T-helper 1 cell treated with Interleukin-12 subunit alpha and Interleukin-12 subunit beta and Interleukin-4 antibody, amounts not matched to agents 30 ng/mL and 1 ng/mL, for 36 hours (primary cell): ENCODE results near the gene BCOR. TPM values are rescaled to one million over a fixed set of nuclear protein-coding genes. Genes with fewer than 3 reads are reported as not detected.

Experiments
- intact Hi-C: fragments of 100-400 bp; cut with micrococcal nuclease; formaldehyde crosslinking; loops from one replicate; pipeline ENCODE4 v1.15.1; 2024
- total RNA-seq: library from RNA; stranded (reverse); gene quantifications from 2 replicates; pipeline ENCODE4 v1.2.3, GENCODE V29; 2022

BCOR gene
- total RNA-seq, 1 donor from 2014 or later: 57.3 TPM

DNA sequence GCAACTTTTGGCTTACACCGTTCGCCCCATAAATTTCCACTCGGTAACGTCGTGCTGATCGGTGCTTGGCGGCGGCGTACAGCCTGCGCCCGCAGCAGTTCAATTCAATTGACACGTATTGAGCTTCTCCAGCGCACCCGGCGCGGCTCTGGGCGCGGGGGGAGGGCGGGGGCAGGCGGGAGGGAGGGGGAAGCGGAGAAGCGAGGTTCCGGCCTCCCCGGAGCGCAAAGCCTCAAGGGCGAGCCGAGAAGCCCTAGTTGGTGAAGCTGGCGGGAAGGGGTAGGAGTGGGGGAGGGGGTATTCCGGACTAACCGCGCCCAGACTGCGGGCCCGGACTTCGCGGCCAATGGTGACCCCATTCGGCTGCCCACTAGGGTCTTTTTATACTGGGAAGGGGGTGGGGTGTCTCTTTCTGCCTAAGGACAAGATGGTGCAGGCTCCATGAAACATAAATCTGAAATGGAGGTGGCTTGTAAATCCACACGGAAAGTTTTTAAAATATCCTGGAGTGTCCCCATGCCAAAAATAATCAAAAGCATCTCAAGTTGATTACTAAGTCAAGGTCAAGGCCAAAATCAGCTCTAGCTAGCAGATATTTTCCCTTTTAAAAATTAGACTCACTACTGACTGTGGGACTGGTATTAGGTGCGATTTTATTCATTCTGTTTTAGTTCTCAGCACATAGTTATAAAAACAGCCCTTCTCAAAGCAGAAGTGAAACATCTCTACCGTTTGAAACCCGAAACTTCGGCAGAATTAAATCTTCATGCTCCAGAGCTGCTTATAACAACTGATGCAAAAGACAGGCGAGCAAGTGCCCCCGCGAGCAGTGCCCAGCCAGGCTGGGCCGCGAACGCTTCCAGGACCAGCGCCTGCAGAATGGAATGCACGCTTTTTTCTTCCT is 1.5 kb upstream of the BCOR start:
- intact Hi-C loops: loop anchor here (2.0 to 10.0 kb wide), 8 partner anchors 75 to 1297 kb away; partner anchors contain the start of genes MID1IP1 and USP9X

DNA sequence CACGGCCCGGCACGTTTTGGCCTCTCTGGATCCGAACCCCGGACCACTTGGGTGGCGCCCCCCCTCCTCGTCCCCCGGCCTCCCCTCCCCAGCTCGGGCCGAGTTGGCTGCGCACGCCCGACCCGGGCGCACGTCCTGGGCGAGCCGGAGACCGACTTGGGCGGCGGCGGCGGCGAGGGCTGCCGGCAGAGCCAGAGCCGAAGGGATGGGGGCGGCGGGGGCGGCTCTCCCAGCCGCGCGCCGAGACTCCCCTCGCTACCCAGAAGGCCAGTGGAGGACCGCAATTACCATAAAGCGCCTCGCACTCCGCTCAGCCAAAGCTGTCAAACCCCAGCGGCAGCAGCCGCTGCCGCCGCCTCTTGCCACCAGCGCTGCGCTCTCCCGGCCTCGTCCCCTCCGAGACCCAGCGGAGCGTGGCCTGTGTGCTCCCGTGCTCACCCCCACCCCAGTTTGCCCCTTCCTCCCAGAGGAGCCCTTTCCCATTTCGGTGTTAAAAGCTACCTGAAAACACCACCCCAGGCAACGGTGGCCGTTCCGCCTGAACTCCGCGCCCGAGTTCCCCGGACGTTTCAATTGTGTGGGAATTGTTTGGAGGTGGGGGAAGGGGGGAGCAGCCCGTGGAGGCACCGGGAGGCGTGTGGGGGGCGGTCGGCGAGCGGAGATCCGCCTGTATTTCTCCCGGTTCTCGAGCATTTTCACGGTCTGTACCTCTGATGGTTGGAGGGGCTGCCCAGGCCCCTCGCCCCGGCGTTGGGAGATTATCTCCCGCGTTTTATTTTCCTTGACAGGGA is 701 bp upstream of the BCOR start:
- intact Hi-C loops: loop anchor here (2.0 to 10.0 kb wide), 8 partner anchors 76 to 1296 kb away; partner anchors contain the start of genes MID1IP1 and USP9X

DNA sequence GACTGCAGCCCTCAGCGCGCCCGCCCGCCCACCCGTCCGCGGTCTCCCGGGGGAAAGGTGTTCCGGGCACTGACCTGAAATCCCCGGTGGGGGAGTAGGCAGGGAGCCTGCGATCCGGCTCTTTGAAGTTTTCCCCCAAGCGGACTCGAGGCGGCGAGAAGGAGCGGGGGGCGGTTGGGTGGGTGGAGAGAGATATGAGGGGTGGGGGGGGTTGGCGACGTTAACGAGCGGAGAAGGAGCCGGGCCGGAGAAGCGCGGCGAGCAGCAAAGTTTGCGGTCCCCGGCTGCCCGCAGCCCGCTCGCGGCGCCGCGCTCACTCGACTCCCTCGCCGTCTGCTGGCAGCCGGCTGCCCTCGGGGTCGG is 636 bp downstream of the BCOR start:
- intact Hi-C loops: loop anchor here (5.0 to 10.0 kb wide), 7 partner anchors 170 to 1295 kb away; partner anchors contain the start of genes MID1IP1 and USP9X

DNA sequence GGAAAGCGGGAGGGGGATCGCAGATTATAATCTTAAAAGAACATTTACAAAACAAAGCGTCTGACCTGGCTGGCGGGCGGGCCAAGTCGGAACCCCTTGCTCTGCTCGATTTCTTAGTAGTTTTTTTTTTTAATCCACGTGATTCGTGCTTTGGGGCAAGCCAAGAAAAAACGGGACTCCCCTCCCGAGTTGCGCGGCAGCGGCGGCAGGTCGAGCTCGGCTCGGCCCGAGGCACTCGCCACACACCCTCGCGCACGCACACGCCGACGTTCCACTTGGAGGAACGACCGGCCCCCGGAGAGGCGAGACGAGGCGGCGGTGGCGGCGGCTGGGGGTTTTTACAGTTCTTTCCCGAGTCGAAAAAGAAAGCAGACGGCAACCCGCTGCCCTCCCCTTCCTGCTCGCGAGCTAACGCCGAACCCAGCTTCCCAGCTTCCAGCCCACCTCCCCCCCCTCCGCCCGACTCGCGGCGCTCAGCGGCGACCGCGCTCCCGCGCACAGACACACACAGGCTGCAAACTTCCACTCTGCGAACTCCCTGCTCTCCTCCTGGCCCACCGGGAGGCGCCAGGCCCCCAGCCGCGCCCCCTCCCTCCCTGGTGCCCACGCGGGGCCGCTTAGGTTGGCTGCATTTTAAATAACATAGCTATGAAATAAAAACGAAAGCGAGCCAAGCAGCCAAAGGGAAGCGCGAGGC is 1.2 kb downstream of the BCOR start:
- intact Hi-C loops: loop anchor here (1.0 to 10.0 kb wide), 9 partner anchors 10 to 1294 kb away; partner anchors contain the start of genes MID1IP1 and USP9X

DNA sequence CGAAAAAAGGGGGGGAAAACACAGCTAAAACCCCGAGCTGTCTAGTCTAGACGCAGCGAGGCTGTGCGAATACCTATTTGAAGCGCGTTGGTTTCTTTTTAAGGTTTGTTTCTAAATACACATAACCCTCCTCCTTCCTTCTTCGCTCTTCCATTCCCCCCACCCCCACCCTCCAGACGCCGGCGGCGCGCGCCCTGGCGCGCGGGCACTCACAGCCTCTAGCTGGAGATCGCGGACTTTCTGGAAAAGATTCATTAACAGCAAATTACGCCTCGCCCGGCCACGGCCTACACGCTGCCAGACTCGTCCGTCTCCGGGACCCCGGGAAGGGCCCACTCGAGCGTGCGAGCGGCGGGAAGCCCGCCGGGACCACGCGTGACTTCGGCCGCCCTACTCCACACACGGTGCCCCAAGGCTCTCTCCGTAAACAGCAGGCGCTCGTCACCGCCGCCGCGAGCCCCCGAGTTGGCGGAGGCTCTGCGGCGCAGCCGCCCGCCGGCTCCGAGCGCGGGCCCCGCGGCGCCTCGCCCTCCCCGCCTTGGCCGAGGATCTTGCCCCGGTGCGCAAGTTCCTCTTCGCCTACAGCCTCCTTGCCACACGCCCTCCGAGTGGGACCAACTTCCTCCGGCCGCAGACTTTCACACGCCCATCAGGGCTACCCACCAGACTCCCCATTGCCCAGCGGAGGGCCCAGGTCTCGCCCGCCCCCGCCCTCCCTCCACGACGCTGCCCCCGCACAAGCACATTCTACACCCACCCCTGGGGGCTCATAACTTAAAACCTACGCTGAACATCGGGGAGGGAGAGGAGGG is 2.0 kb downstream of the BCOR start:
- intact Hi-C loops: loop anchor here (1.0 to 10.0 kb wide), 15 partner anchors 11 to 1293 kb away; partner anchors contain the start of genes MID1IP1 and USP9X

DNA sequence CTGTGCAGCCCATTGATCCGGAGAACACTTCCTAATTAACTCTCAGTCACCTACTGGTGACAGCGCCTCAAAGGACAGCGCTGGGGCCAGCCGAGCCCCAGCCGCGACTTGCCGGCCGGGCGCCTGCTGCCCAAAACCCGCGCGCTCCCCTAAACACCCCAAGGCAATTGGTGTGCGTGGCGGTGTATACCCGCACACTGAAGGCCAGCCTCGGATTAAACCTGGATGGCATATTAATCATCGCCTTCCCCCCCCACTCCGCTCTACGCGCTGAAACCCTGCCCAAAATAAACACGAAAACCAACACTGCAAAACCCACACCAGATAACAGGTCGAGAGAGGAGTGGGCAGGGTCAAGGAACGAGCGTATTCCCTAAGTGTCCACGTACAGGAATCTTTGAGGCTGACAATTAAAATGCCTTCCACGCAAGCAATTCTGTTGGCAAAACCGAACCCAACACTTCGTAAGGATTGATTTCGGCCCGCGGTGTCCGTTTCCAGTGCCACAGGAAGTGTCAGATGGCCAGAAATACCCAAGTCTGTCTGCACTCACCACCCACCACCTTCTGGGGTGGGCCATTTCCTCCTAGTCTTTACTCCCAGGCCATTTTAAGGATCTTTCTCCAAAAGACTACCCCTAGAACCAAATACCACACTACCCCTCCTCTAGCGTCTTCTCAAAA is 2.7 kb downstream of the BCOR start:
- intact Hi-C loops: loop anchor here (1.0 to 10.0 kb wide), 13 partner anchors 11 to 1293 kb away; partner anchors contain the start of genes MID1IP1 and USP9X

DNA sequence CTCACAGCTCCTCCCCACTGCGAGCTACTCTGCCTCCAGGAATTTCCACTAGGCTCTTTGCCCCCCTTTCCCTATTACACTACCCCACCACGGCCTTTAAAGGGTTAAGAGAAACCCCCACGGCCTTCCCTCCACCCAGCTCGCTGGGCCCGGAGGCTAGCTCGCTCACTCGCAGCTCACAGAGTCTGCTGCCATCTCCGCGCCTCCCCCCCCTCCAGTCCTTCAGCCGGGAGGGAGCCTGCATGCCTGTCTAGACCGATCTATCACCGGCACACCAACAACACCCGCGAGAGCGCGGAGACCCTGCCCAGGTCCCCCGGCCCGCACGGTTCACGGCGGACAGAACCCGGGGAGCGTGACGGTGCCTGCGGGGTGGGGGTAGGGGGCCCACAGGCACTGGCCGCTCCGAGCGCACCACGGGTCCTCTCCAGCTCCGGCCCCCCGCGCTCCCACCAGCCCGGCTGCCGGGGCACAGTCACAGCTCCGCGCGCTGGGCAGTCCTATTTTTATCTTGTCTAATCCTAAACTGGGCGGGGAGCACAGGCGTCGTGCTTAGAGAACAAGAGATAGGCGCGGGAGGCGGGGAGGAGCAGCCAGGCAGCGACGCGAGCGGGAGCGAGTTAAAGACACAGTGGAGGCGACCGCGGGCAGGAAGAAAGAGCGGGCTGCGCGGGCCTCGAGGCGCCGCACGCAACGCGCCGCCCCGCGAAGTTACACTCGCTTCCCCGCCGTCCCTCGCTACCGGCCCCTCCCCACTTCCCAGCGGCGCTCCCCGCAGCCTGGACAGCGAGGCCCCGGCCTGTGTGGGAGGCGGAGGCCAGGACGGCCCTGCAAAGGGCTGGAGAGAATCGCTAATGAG is 3.5 kb downstream of the BCOR start:
- intact Hi-C loops: loop anchor here (2.0 to 10.0 kb wide), 5 partner anchors 25 to 991 kb away; partner anchors contain the start of gene USP9X

DNA sequence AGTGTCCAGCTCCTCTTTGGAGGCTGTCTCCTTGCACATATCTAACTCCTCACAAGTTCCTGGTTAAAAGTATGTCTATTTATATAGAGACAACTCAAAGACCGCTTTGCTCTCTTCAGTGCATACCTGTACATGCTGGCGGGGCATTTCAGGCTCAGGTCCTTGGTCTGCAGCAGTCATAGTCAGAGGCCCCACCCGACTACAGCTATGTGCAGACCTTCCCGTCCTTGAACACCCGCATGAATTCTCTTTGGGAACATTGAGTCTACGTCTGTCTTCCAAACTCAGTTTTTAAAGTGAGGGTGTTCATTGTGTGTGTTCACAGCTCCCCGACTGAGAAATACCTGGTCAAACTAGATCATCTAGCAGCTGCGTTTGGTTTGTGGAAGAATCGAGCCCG is 4.2 kb downstream of the BCOR start:
- intact Hi-C loops: loop anchor here (10.0 kb wide), 2 partner anchors 439 to 991 kb away; partner anchors contain the start of gene USP9X

DNA sequence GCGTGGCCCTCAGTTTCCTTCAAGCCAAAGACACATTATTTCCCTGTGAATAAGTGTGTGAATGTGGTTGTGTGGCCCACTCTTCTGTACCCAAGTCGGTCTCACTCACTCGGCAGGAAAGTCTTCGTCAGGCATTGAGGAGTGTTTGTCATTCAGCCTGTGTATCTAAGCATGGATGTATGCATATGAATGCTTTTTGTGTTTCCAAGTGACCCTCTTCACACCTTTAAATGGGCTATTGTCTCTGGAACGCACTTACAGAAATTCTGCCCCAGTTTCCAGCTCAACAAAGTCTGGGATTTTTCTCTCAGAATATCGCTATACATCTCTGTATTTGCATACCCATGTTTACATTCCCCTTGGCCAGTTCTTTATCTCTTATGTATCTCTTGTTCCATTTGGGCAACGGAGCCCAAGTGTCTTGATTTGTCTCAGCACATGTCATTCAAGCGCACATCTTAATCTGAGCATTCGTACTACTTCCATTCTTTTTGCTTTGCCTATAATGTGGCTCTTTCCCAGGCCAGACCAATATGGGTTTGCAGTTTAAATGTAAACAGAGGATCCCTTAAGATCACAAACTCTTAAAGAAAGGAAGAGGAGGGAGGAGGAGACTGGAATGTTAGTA is 4.8 kb downstream of the BCOR start:
- intact Hi-C loops: loop anchor here (10.0 kb wide), 2 partner anchors 438 to 992 kb away; partner anchors contain the start of gene USP9X

DNA sequence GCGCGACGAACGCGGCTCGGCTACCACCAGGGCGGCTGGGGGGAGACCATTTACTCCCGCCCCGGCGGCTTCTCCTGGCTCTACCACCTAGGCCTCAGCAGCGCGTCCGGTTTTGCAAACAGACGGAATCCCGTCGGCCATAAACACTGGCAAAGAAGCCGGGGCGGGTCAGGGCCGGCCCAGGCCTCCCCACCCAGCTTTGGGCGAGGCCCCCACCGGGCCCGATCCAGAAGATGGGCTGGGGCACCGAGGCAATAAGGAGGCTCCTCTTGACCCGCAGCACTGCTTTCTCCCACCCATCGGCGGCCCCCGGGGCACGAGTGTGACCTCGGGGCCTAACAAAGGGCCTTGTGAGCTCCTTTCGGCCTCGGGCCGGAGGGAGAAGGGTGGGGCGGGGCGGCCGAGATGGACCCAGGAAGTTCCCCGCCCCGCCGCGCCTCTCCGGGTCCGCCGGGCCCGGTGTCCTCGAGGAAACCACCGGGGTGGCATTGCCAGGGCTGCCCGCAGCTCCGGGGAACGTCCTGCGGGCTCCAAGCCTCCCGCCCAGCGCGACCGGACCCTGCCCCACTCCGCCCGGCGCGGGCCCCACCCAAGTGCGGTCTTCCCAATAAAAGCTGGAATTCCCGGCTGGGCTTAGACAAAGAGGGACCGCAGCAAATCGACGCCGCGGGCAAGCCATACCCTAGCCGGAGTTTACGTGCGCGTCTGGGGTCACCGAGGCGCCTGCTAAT is 5.9 kb downstream of the BCOR start:
- intact Hi-C loops: loop anchor here (10.0 kb wide), 2 partner anchors 437 to 993 kb away; partner anchors contain the start of gene USP9X

DNA sequence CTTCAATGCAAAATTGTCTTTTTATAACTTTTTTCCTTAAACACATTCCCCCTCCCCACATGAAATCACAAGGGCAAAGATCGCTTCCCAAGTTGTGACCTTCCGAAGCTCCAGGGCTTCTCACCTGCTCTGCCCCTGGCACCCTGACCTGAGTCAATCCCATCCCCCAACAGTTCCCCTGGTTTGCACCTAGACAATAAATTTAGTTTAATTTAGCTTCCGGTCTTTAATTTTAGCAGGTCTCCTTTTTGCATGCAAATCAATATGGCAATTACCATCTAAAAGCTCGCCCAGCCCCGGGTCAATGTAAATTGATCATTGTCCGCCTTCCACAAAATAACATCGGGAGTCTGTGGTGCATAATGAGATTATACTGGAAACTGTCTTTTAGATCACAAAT is 6.8 kb downstream of the BCOR start:
- intact Hi-C loops: loop anchor here (10.0 kb wide), 2 partner anchors 436 to 994 kb away; partner anchors contain the start of gene USP9X

DNA sequence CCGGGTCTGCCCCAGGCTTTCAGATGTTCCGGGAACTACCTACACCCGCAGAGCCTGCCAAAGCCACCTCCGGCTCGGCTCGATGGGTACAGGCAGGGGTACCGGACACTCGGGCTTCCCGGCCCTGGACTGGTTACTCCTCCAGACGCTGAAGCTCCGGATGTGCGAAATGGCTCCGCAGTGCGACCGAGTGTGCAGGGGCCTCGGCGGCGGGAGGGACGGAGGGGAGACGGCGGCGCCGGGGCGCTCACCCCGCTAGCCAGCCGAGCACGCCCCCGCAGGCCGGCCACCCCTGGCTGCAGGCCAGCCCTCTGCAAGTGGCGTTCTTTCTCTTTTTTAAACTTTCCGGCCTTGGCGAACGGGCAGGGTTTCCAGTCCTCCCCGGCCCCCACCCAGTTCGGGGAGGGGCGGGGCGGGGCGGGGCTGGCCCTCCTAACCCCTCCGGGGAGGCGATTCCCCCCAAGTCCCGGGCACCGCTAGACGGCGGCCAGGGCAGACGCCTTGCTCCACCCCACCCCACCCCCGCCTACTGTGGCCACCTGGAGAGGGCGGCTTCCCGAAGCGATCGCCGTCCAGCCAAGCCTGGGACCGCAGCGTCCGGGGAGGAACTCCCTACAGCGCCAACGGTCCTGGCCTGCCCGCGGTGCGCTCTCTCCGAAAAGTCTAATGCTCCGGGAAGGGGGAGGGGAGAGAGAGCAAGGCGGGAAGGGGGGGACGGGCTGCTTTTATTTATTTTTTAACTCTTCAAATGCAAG is 7.5 kb downstream of the BCOR start:
- intact Hi-C loops: loop anchor here (10.0 kb wide), 2 partner anchors 435 to 995 kb away; partner anchors contain the start of gene USP9X

DNA sequence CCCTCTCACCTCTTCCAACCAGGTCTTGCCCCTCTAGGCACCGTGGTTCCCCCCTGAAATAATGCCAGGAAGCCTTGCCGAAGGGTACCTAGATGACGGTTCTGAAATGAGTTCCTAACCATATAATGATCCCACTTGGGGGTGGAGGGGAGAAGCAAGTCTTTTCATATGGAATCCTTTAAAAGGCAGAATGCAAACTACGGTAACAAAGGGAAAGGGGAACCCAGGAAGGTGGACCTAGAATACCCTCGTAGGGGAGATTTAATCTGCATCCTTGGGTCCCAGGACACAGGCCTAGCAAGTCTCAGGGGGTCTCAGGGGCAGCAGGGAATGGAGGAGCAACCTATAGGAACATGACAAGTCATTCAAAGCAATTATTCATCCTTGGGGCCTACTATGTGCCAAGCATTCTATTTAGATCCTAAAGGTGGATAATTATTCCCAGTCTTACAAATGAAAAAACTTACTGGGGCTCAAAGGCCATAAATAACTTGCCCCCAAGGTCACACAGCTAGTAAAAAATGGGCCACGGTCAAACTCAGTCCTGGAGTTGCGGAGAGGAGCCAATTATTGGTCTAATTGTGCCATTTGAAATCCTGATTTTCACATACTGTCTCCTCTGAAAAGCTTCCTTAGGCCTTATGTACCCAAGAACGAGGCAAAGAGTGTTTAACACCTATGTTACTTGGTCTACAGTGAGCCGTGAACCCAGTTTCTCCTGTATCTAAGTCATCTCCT is 8.8 kb downstream of the BCOR start:
- intact Hi-C loops: no loop called here

DNA sequence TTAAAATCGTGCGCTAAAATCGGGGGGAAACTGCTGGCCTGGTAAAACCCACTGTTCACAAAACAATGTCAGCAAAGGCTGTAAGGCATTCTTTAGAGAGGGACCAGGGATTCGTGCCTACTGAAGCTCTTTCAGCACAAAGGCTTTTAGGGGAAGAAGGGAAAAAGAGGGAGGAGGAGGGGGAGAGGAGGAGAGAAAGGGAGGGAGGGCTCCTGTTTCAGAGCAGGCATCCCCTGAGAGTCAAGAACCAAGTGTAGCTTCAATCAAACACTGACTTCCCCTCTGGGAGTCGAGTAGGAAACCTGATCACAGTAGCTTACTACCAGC is 9.5 kb downstream of the BCOR start:
- intact Hi-C loops: no loop called here

DNA sequence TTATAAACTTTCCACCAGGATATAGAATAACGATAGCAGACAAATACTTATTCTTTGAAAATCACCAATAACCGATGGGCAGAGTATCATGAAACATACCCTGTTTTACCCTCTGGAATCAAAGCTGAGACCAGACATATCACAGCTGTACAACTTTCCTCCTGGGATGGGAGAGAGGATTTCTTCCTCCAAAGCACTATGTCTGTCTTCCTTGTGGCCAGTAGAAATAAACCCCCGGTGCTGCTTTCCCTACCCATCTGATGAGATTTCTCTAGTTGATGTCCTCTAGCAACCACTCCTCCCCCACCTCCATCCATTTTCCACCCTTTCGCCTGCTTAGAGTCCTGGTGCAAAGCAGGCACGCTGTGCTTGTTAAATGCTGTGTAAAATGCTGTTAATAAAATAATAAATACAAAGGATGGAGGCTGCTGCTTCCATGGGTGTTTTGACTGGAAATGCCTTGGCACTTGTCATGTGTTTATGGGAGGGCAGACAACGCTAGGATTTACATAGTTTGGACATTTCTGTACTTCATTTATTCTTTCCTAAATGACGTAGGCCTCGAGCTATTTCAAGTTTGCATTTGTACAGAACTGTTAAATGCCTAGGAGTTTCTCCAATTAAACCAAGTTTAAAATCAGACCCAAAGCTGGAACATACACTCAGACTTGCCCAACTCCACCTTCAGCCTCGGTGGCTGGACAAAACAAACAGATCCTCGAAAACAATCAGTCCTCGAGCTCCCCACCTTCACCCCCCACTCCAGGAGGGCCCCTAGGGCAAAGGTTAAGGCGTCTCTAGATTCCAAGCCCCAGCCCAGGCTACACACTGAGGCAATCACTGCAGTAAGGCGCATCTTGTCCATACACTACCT is 10.1 kb downstream of the BCOR start:
- intact Hi-C loops: no loop called here
